K562 (cell line): ENCODE data around the gene CSNK1D. TPM values are rescaled to one million over a fixed set of nuclear protein-coding genes. Genes with fewer than 3 reads are reported as not detected.

Experiments used
- ATAC-seq: fragments of 200-7000 bp; cut with Tn5 transposase; 3 replicates; pipeline ENCODE4 v1.9.1; 2020; ENCODE audit warnings: moderate library complexity
- BruUV-seq: library from RNA; stranded (reverse); fragments of 400-500 nt; replicated peaks from 2 replicates; lab custom pipeline; 2021; lab: Mats Ljungman, UMichigan
- CTCF ChIA-PET: fragments of 300-600 bp; formaldehyde crosslinking; extraction: SDS; loops from one replicate; lab custom pipeline; 2021; ENCODE audit warnings: low intra/inter-chr PET ratio; lab: Yijun Ruan, JAX
- POLR2A ChIA-PET: fragments of 300-600, 350-650 bp; sonication (Branson Sonifier 250); formaldehyde crosslinking; extraction: SDS; loops from one replicate; lab custom pipeline; 2021; ENCODE audit warnings: antibody characterized with exemption, inconsistent platforms; lab: Yijun Ruan, JAX
- DNase-seq, 4 experiments: peaks; one replicate each; pipeline versions ENCODE4 v3.0.0 to v3.0.0-alpha.2; 2011 to 2018; ENCODE audit warnings: low spot score in 3 of 4, mixed read lengths in 3 of 4; ENCODE audit errors: extremely low read depth in 1 of 4
- FAIRE-seq: peaks from 2 replicates; lab custom pipeline; 2011; peaks lifted over from hg19 to GRCh38; lab: Jason Lieb, UNC
- H2AFZ ChIP-seq: 2 replicates; pipeline ENCODE4 v1.6.0; 2011; ENCODE audit warnings: low read depth, low read length, control low read depth, inconsistent platforms
- H3K27ac ChIP-seq: fragments of 200-600 bp; 3 replicates; pipeline ENCODE4 v1.8.0; 2011; ENCODE audit warnings: low read depth, mild to moderate bottlenecking, control low read depth, inconsistent platforms, low read length, moderate library complexity, mixed read lengths; ENCODE audit errors: extremely low read depth
- H3K27me3 ChIP-seq, 2 experiments: fragments of 300-600 bp in 1 of 2; 2 replicates in 1 of 2; 3 replicates in 1 of 2; pipeline versions ENCODE4 v1.6.0 to v1.8.0; 2011; ENCODE audit warnings: inconsistent platforms in 2 of 2, low read length in 2 of 2, mild to moderate bottlenecking in 1 of 2, mixed read lengths in 1 of 2, moderate library complexity in 1 of 2; ENCODE audit not compliant: control insufficient read depth in 2 of 2, insufficient read depth in 2 of 2
- H3K36me3 ChIP-seq: fragments of 300-600 bp; 3 replicates; pipeline ENCODE4 v1.8.0; 2011; ENCODE audit warnings: mild to moderate bottlenecking, low read length, inconsistent platforms; ENCODE audit not compliant: control insufficient read depth, insufficient read depth
- H3K4me1 ChIP-seq, 2 experiments: fragments of 200-600 bp in 1 of 2; replicated peaks in 1 of 2; 2 replicates in 1 of 2; 3 replicates in 1 of 2; pipeline versions ENCODE4 v1.5.1 to v1.8.0; 2011; ENCODE audit warnings: inconsistent platforms in 2 of 2, low read length in 2 of 2, mild to moderate bottlenecking in 1 of 2, mixed read lengths in 1 of 2, moderate library complexity in 1 of 2; ENCODE audit not compliant: control insufficient read depth in 2 of 2, insufficient read depth in 2 of 2
- H3K4me2 ChIP-seq: 2 replicates; pipeline ENCODE4 v1.6.1; 2011; ENCODE audit warnings: low read length, control low read depth, inconsistent platforms, mixed read lengths; ENCODE audit not compliant: insufficient read depth
- H3K4me3 ChIP-seq: fragments of 200-600 bp; sonication (generic), shearing (Covaris generic); 2 replicates; pipeline ENCODE4 v1.5.1; 2016; ENCODE audit warnings: control low read depth, inconsistent platforms
- H3K79me2 ChIP-seq: fragments of 200-600 bp; 3 replicates; pipeline ENCODE4 v1.8.0; 2011; ENCODE audit warnings: low read length, inconsistent platforms; ENCODE audit not compliant: control insufficient read depth, insufficient read depth
- H3K9ac ChIP-seq, 2 experiments: 2 replicates each; pipeline versions ENCODE4 v1.6.0 to v1.6.1; 2011; ENCODE audit warnings: low read depth in 2 of 2, low read length in 2 of 2, control low read depth in 1 of 2, inconsistent platforms in 1 of 2, mild to moderate bottlenecking in 1 of 2, mixed read lengths in 1 of 2; ENCODE audit not compliant: insufficient read depth in 1 of 2
- H3K9me1 ChIP-seq: one replicate; pipeline ENCODE4 v1.6.0; 2011; ENCODE audit warnings: inconsistent platforms, mild to moderate bottlenecking, low read length, moderate library complexity; ENCODE audit not compliant: control insufficient read depth, insufficient read depth
- H3K9me3 ChIP-seq: replicated peaks from 2 replicates; pipeline ENCODE4 v1.5.1; 2011; ENCODE audit warnings: low read depth, low read length, inconsistent platforms; ENCODE audit not compliant: control insufficient read depth, insufficient read depth
- H4K20me1 ChIP-seq: replicated peaks from 2 replicates; pipeline ENCODE4 v1.6.1; 2011; ENCODE audit warnings: low read length, inconsistent platforms, mixed read lengths; ENCODE audit not compliant: control insufficient read depth, insufficient read depth
- CAMTA2 ChIP-seq: fragments of 250-450 bp; sonication (Bioruptor Pico); conservative IDR thresholded peaks from 2 replicates; pipeline ENCODE4 v1.5.1; 2022
- CCNT2 ChIP-seq: IDR thresholded peaks from 2 replicates; pipeline ENCODE4 v1.6.1; 2011; ENCODE audit warnings: borderline replicate concordance, low read depth, mild to moderate bottlenecking, moderate library complexity, mixed read lengths, low read length; ENCODE audit not compliant: insufficient read length; ENCODE audit errors: extremely low read depth
- CEBPG ChIP-seq, 3 experiments: fragments of 200-800 bp in 1 of 3; sonication (Bioruptor generic) in 1 of 3; sonication (generic) in 1 of 3; formaldehyde crosslinking in 1 of 3; IDR thresholded peaks in 2 of 3; conservative IDR thresholded peaks in 1 of 3; 2 replicates each; pipeline versions ENCODE4 v1.6.1 to v1.8.0; 2016 to 2022; ENCODE audit warnings: missing compliant biosample characterization in 2 of 3, missing genetic modification characterization in 2 of 3, mild to moderate bottlenecking in 1 of 3, missing genetic modification reagents in 1 of 3
- CHD1 ChIP-seq: fragments of 200-600 bp; sonication (generic); IDR thresholded peaks from one replicate; pipeline ENCODE4 v1.6.1; 2012; ENCODE audit warnings: mild to moderate bottlenecking, moderate library complexity, low read length, inconsistent platforms
- CXXC5 ChIP-seq: fragments of 250-450 bp; sonication (Bioruptor Pico); IDR thresholded peaks from 2 replicates; pipeline ENCODE4 v1.8.0; 2022; ENCODE audit warnings: inconsistent platforms, mild to moderate bottlenecking, moderate library complexity
- FOXA1 ChIP-seq: fragments of 450-650 bp; IDR thresholded peaks from 2 replicates; pipeline ENCODE4 v1.6.1; 2016; ENCODE audit warnings: mild to moderate bottlenecking, borderline replicate concordance
- KDM4B ChIP-seq, 2 experiments: fragments of 450-650 bp in 1 of 2; sonication (generic) in 1 of 2; IDR thresholded peaks; 2 replicates each; pipeline ENCODE4 v1.6.1; 2016 to 2017; ENCODE audit warnings: borderline replicate concordance in 2 of 2, antibody characterized with exemption in 1 of 2, low read depth in 1 of 2, mild to moderate bottlenecking in 1 of 2
- MAX ChIP-seq: sonication (generic); formaldehyde crosslinking; IDR thresholded peaks from 2 replicates; pipeline ENCODE4 v1.9.0; 2022; ENCODE audit warnings: mild to moderate bottlenecking, missing genetic modification reagents
- NFYB ChIP-seq: IDR thresholded peaks from 2 replicates; pipeline ENCODE4 v1.6.1; 2011; ENCODE audit warnings: mild to moderate bottlenecking, moderate library complexity; ENCODE audit not compliant: insufficient read length; ENCODE audit errors: extremely low read depth
- NR1H2 ChIP-seq: sonication (generic); formaldehyde crosslinking; IDR thresholded peaks from 2 replicates; pipeline ENCODE4 v1.4.0; 2020; ENCODE audit warnings: mild to moderate bottlenecking, missing genetic modification reagents
- POLR2G ChIP-seq: fragments of 200-400 bp; formaldehyde crosslinking; IDR thresholded peaks from 2 replicates; pipeline ENCODE4 v1.6.1; 2017; ENCODE audit warnings: low read depth, mild to moderate bottlenecking, antibody characterized with exemption, low read length, moderate library complexity
- ZBTB5 ChIP-seq: fragments of 450-650 bp; IDR thresholded peaks from 2 replicates; pipeline ENCODE4 v1.6.1; 2017; ENCODE audit warnings: antibody characterized with exemption
- ZNF165 ChIP-seq: fragments of 250-450 bp; sonication (Bioruptor Pico); IDR thresholded peaks from 2 replicates; pipeline ENCODE4 v1.4.0; 2020; ENCODE audit warnings: borderline replicate concordance
- ZNF239 ChIP-seq: fragments of 250-450 bp; sonication (Bioruptor Pico); IDR thresholded peaks from 2 replicates; pipeline ENCODE4 v1.4.0; 2020; ENCODE audit warnings: mild to moderate bottlenecking
- ZNF263 ChIP-seq: sonication (generic); formaldehyde crosslinking; IDR thresholded peaks from 2 replicates; pipeline ENCODE4 v1.8.0; 2022; ENCODE audit warnings: mild to moderate bottlenecking, missing genetic modification reagents, borderline replicate concordance
- ZNF282 ChIP-seq: sonication (generic); formaldehyde crosslinking; IDR thresholded peaks from 2 replicates; pipeline ENCODE4 v1.8.1; 2023; ENCODE audit warnings: missing genetic modification reagents
- WGBS: fragments of 100-300 bp; shearing (Covaris generic); methylation state at CpG from one replicate; pipeline ENCODE4 v1.1.6; 2016; ENCODE audit warnings: low coverage, mixed read lengths; ENCODE audit not compliant: insufficient coverage; ENCODE audit errors: missing lambda C conversion rate; 5-methylcytosine and 5-hydroxymethylcytosine counted together
- in situ Hi-C: fragments of 300-500 bp; cut with MboI; formaldehyde crosslinking; loops from 4 replicates; pipeline ENCODE4 v1.15.0; 2018; ENCODE audit warnings: inconsistent platforms, mixed read lengths
- intact Hi-C: fragments of 100-400 bp; cut with micrococcal nuclease; formaldehyde crosslinking; loops from 2 replicates; pipeline ENCODE4 v1.14.2; 2022
- polyA plus RNA-seq, 8 experiments: library from polyadenylated mRNA; depleted of rRNA in 4 of 8; stranded (reverse) in 5 of 8; unstranded in 3 of 8; fragments of >200 nt; fragmentation: Nextera tagmentation in 2 of 8; fragmentation: Illumina TruSeq in 1 of 8; extraction: Ambion mirVana in 2 of 8; extraction: Trizol in 1 of 8; gene quantifications; 2 replicates each; pipeline versions ENCODE4 v1.2.1 to v1.2.3, GENCODE V29; 2011 to 2014; ENCODE audit warnings: inconsistent platforms in 1 of 8, missing spikeins in 1 of 8
- total RNA-seq, 7 experiments: library from RNA; depleted of rRNA in 6 of 7; stranded (reverse); fragments of >200 nt in 6 of 7; fragmentation: Illumina TruSeq in 2 of 7; extraction: Trizol in 2 of 7; gene quantifications; 2 replicates each; pipeline versions ENCODE4 v1.2.1 to v1.2.3, GENCODE V29; 2011 to 2021; ENCODE audit warnings: low replicate concordance in 1 of 7

The CSNK1D gene
- total and polyA plus RNA-seq, 9 of the 15 experiments (the other 6 are each of a cell fraction or from before 2014, with no cell fraction given) = 6.5 to 133 (median 41.3) TPM

- TF ChIP-seq ZBTB5 (no peak), CAMTA2 (CRISPR knock-in tag) (no peak), FOXA1 (no peak)
Measured at GRCh38 chr17:82236142-82236971, 37.1 kb downstream of the CSNK1D start (continued).

- intact Hi-C loops = loop anchor here (5.0 kb wide), 1 partner anchor 102 kb away; no protein-coding TSS in a partner anchor
- H3K27me3 ChIP-seq = no peaks in the 10 kb centered on the region
- no peaks in the 10 kb centered on the region for H3K9me3 ChIP-seq
- peak overlapping the region; percentile 91 for H2AFZ ChIP-seq
- H3K27ac ChIP-seq = peak overlapping the region; percentile 77; the same call in 2 of the 3 replicates
- ChIA-PET POLR2A (interaction anchor here (0.5 to 1.3 kb wide), 9 partner anchors 15 to 137 kb away, joined by 3 to 4 read pairs (median 3); no protein-coding TSS in a partner anchor), CTCF (interaction anchor here (1.5 kb wide), 1 partner anchor 85 kb away, joined by 18 read pairs; no protein-coding TSS in a partner anchor)
- peak overlapping the region; percentile 66 to 90; a peak in 3 of 4 replicates for H3K9ac ChIP-seq
- WGBS = 43% methylated on average over 13 of the region's 15 CpGs
- H3K79me2 ChIP-seq = peaks cover 11% of the 10 kb centered on the region; the same call in 1 of the 3 replicates
- in situ Hi-C loops = no loop called here
- peaks cover 47 to 97% of the 10 kb centered on the region in 2 experiments for H3K4me1 ChIP-seq
- H3K4me2 ChIP-seq = peak overlapping the region; percentile 56
- FAIRE-seq (no peak), ATAC-seq (peak; percentile 1; the same call in 2 of the 3 replicates), DNase-seq (peak in 1 of 4 experiments; percentile 51)
- no TSS peak for BruUV-seq
- H4K20me1 ChIP-seq = 0 out of 2 replicates have a peak, but pooled peaks cover 2% of the 10 kb centered on the region
- no peaks in the 10 kb centered on the region for H3K9me1 ChIP-seq
- no peak overlapping the region for H3K4me3 ChIP-seq
- peaks cover 5% of the 10 kb centered on the region; the same call in 1 of the 3 replicates for H3K36me3 ChIP-seq
- TF ChIP-seq ZNF282 (no peak), NFYB (no peak), CCNT2 (peak; percentile 12), CXXC5 (peak; percentile 32; the same call in 1 of the 2 replicates), POLR2G (0 out of 2 replicates have a peak, but pooled peaks have one; percentile 5), CEBPG (CRISPR knock-in tag; IDR thresholded peaks at IDR 0.05) (peak; percentile 71), CEBPG (tag; conservative IDR thresholded peaks at IDR 0.05 in 1 of 2, IDR thresholded peaks at IDR 0.05 in 1 of 2) (0 out of 4 replicates have a peak, but pooled peaks of 1 of the 2 experiments have one; percentile 35), NR1H2 (CRISPR knock-in tag) (peak; percentile 52; the same call in 1 of the 2 replicates), CHD1 (peak; percentile 70), ZNF239 (CRISPR knock-in tag) (no peak), ZNF263 (CRISPR knock-in tag) (0 out of 2 replicates have a peak, but pooled peaks have one; percentile 4), ZNF165 (CRISPR knock-in tag) (0 out of 2 replicates have a peak, but pooled peaks have one; percentile 34), KDM4B (IDR thresholded peaks at IDR 0.05; ENCODE audit: borderline replicate concordance in 2 of 2, low read depth in 1 of 2) (peak in 1 of 2 experiments; percentile 24; a peak in 1 of 4 replicates), MAX (CRISPR knock-in tag) (0 out of 2 replicates have a peak, but pooled peaks have one; percentile 16)
Measured at GRCh38 chr17:82235775-82236141, 37.7 kb downstream of the CSNK1D start.
